Spleen (tissue), 11 donors: ENCODE results near the gene RBMS2. TPM values are rescaled to one million over a fixed set of nuclear protein-coding genes. Genes with fewer than 3 reads are reported as not detected.

Experiments used
- DNase-seq: peaks from one replicate; pipeline ENCODE4 v3.0.0-alpha.2; 2020
- H3K27ac ChIP-seq, 8 donors: fragments of 200-600 bp; sonication (generic) in 7 of 8; 1 replicate in 4 of 8; 2 replicates in 4 of 8; pipeline versions ENCODE4 v1.5.0 to v1.8.0; 2016 to 2021; ENCODE audit warnings: inconsistent platforms in 4 of 8, mild to moderate bottlenecking in 4 of 8, moderate library complexity in 1 of 8
- H3K27me3 ChIP-seq, 7 donors: fragments of 200-600 bp; sonication (generic) in 6 of 7; replicated peaks in 1 of 7; 1 replicate in 4 of 7; 2 replicates in 3 of 7; pipeline versions ENCODE4 v1.5.0 to v1.8.0; 2016 to 2021; ENCODE audit warnings: inconsistent platforms in 3 of 7, mild to moderate bottlenecking in 1 of 7
- H3K36me3 ChIP-seq, 6 donors: fragments of 200-600 bp; sonication (generic) in 5 of 6; 1 replicate in 4 of 6; 2 replicates in 2 of 6; pipeline versions ENCODE4 v1.5.0 to v1.8.0; 2016 to 2021; ENCODE audit warnings: inconsistent platforms in 2 of 6
- H3K4me1 ChIP-seq, 6 donors: fragments of 200-600 bp; sonication (generic) in 5 of 6; 1 replicate in 3 of 6; 2 replicates in 3 of 6; pipeline versions ENCODE4 v1.5.0 to v1.8.0; 2016 to 2021; ENCODE audit warnings: inconsistent platforms in 3 of 6
- H3K4me3 ChIP-seq, 8 donors: fragments of 200-600 bp; sonication (generic) in 7 of 8; 1 replicate in 4 of 8; 2 replicates in 4 of 8; pipeline versions ENCODE4 v1.5.0 to v1.8.0; 2016 to 2021; ENCODE audit warnings: inconsistent platforms in 4 of 8, mild to moderate bottlenecking in 4 of 8, moderate library complexity in 2 of 8
- H3K9me3 ChIP-seq, 8 donors: fragments of 200-600 bp; sonication (generic) in 7 of 8; 1 replicate in 4 of 8; 2 replicates in 4 of 8; pipeline versions ENCODE4 v1.5.0 to v1.8.0; 2016 to 2021; ENCODE audit warnings: inconsistent platforms in 4 of 8
- POLR2A ChIP-seq, 3 donors: fragments of 450-650 bp; IDR thresholded peaks; one replicate each; pipeline ENCODE4 v1.5.1; 2017; ENCODE audit warnings: antibody characterized with exemption in 3 of 3, mild to moderate bottlenecking in 1 of 3
- POLR2AphosphoS5 ChIP-seq, 3 donors: sonication (generic); formaldehyde crosslinking; IDR thresholded peaks; one replicate each; pipeline ENCODE4 v1.5.1; 2017; ENCODE audit warnings: antibody characterized with exemption in 3 of 3
- WGBS, 5 donors: extraction: QIAGEN DNeasy Blood & Tissue Kit in 3 of 5; methylation state at CpG; one replicate each; pipeline versions ENCODE4 v1.1.5 to v1.1.7; 2013 to 2018; 5-methylcytosine and 5-hydroxymethylcytosine counted together
- intact Hi-C: fragments of 100-400 bp; cut with DNase I; formaldehyde crosslinking; loops from one replicate; pipeline ENCODE4 v1.15.0; 2023; ENCODE audit warnings: low total_unique reads
- polyA plus RNA-seq, 3 donors: library from polyadenylated mRNA; stranded (reverse); fragments of 200-250 nt; gene quantifications; one replicate each; pipeline ENCODE4 v1.2.1, GENCODE V29; 2013
- total RNA-seq, 7 donors: library from RNA; depleted of rRNA in 3 of 7; stranded (reverse); fragments of >200 nt in 3 of 7; fragmentation: NEBNext Ultra II Directional in 4 of 7; extraction: Animal tissue kit (Norgen Biotek cat#: 25700) in 4 of 7; gene quantifications; one replicate each; pipeline versions ENCODE4 v1.1.0 to v1.2.1, GENCODE V29; 2016 to 2021
- TF ChIP-seq, protein P1 (sequence below), 11 experiments: fragments of 200-600 bp in 7 of 11; fragments of 450-650 bp in 4 of 11; sonication (generic) in 4 of 11; IDR thresholded peaks in 8 of 11; conservative IDR thresholded peaks in 3 of 11; 1 replicate in 7 of 11; 2 replicates in 4 of 11; pipeline versions ENCODE4 v1.4.0 to v1.8.0; 2016 to 2021; ENCODE audit warnings: antibody characterized with exemption in 11 of 11, inconsistent platforms in 4 of 11, mild to moderate bottlenecking in 1 of 11
- donor health status: healthy with polysubstance abuse.
- donor health status: DM: no; HTN: no; CAD: no; lungs with moderate emphysema.
- donor health status: DM: no; HTN: no; CAD: no.
- donor health status: Bipolar disorder and iron deficiency.
- donor health status: healthy.
- donor health status: DM: no; HTN: no; CAD: no.
- donor health status: DM: yes; HTN: yes; CAD: no.

Gene RBMS2
- total and polyA plus RNA-seq, 10 donors = 3.0 to 65.4 (median 26.2) TPM

DNA sequence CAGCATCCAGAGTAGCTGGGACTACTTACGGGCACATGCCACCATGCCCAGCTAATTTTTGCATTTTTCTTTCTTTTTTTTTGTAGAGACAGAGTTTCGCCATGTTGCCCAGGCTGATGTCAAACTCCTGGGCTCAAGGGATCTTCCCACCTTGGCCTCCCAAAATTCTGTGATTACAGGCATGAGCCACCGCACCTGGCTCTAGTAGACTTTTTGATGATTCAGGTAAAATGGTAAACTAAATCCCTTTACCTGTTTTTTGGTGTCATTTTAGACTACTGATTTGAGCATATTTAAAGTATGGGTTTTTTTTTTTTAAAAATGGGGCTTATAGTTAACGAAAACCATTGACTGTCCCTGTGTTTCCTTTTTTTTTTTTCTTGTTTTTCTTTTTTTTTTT, 20.5 kb downstream of the RBMS2 start:
- TF ChIP-seq, protein P1, sequence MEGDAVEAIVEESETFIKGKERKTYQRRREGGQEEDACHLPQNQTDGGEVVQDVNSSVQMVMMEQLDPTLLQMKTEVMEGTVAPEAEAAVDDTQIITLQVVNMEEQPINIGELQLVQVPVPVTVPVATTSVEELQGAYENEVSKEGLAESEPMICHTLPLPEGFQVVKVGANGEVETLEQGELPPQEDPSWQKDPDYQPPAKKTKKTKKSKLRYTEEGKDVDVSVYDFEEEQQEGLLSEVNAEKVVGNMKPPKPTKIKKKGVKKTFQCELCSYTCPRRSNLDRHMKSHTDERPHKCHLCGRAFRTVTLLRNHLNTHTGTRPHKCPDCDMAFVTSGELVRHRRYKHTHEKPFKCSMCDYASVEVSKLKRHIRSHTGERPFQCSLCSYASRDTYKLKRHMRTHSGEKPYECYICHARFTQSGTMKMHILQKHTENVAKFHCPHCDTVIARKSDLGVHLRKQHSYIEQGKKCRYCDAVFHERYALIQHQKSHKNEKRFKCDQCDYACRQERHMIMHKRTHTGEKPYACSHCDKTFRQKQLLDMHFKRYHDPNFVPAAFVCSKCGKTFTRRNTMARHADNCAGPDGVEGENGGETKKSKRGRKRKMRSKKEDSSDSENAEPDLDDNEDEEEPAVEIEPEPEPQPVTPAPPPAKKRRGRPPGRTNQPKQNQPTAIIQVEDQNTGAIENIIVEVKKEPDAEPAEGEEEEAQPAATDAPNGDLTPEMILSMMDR (IDR thresholded peaks at IDR 0.05 in 8 of 11, conservative IDR thresholded peaks at IDR 0.05 in 3 of 11) = no peak
- no peak for TF ChIP-seq POLR2AphosphoS5 (IDR thresholded peaks at IDR 0.05)
- TF ChIP-seq POLR2A (IDR thresholded peaks at IDR 0.05) = no peak
- Histone ChIP-seq H3K4me3 (no peak overlapping the region), H3K27me3 (no peaks in the 10 kb centered on the region), H3K9me3 (no peaks in the 10 kb centered on the region), H3K36me3 (peaks cover 0 to 14% (median 0%) of the 10 kb centered on the region in 6 donors), H3K4me1 (peaks cover 0 to 9% (median 3%) of the 10 kb centered on the region in 6 donors), H3K27ac (no peak overlapping the region)
- WGBS, 5 donors = 87 to 95% (median 92%) methylated on average over 4 of the region's 4 CpGs
- DNase-seq = no peak
- intact Hi-C loops = no loop called here

DNA sequence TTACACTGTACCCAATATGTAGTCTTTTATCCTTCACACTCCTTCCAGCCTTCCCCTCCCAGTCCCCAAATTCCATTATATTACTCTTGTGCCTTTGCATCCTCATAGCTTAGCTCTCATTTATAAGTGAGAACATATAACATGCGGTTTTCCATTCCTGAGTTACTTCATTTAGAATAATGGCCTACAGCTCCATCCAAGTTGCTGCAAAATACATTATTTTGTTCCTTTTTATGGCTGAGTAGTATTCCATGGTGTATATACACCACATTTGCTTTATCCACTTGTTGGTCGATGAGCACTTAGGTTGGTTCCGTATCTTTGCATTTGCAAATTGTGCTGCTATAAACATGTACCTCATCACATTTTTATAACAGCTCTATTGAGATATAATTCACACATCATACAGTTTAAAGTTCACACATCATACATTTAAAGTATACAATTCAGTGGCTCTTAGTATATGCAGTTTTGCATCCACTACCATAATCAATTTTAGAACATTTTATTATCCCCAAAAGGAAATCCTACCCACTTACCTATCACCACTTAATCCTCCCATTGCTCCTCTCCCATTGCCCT, 23.5 kb downstream of the RBMS2 start:
- no peaks in the 10 kb centered on the region for H3K9me3 ChIP-seq
- H3K36me3 ChIP-seq = peaks cover 0 to 14% (median 0%) of the 10 kb centered on the region in 6 donors
- no peaks in the 10 kb centered on the region for H3K27me3 ChIP-seq
- no peak overlapping the region for H3K4me3 ChIP-seq
- intact Hi-C loops = no loop called here
- H3K27ac ChIP-seq = no peak overlapping the region
- WGBS, 5 donors = 93 to 99% (median 98%) methylated on average over 3 of the region's 3 CpGs
- no peak for DNase-seq
- TF ChIP-seq POLR2AphosphoS5 (IDR thresholded peaks at IDR 0.05) = no peak
- no peak for TF ChIP-seq POLR2A (IDR thresholded peaks at IDR 0.05)
- TF ChIP-seq, protein P1 (IDR thresholded peaks at IDR 0.05 in 8 of 11, conservative IDR thresholded peaks at IDR 0.05 in 3 of 11) = no peak
- H3K4me1 ChIP-seq = peaks cover 0 to 5% (median 0%) of the 10 kb centered on the region in 6 donors

DNA sequence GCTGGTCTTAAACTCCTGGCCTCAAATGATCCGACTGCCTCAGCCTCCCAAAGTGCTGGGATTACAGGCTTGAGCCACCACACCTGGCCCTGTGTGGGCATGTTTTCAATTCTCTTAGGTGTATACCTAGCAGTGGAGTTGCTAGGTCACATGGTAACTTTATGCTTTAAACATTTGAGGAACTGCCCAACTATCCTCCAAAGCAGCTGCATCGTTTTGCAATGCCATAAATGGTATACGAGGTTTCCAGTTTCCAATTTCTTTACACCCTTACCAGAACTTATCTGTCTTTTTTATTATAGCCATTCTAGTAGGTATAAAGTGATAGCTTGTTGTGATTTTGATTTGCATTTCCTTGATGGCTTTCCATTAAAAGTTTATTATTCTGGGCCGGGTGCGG, 25.1 kb downstream of the RBMS2 start:
- Histone ChIP-seq H3K4me3 (no peak overlapping the region), H3K4me1 (peaks cover 0 to under 1% (median 0%) of the 10 kb centered on the region in 6 donors), H3K27me3 (no peaks in the 10 kb centered on the region), H3K36me3 (peaks cover 0 to 9% (median 0%) of the 10 kb centered on the region in 6 donors), H3K9me3 (no peaks in the 10 kb centered on the region), H3K27ac (no peak overlapping the region)
- no peak for DNase-seq
- intact Hi-C loops = no loop called here
- 68 to 95% (median 80%) methylated on average over 5 of the region's 5 CpGs for WGBS, 5 donors
- TF ChIP-seq POLR2AphosphoS5 (IDR thresholded peaks at IDR 0.05) (no peak), POLR2A (IDR thresholded peaks at IDR 0.05) (no peak)
- TF ChIP-seq, protein P1 (IDR thresholded peaks at IDR 0.05 in 8 of 11, conservative IDR thresholded peaks at IDR 0.05 in 3 of 11) = no peak

DNA sequence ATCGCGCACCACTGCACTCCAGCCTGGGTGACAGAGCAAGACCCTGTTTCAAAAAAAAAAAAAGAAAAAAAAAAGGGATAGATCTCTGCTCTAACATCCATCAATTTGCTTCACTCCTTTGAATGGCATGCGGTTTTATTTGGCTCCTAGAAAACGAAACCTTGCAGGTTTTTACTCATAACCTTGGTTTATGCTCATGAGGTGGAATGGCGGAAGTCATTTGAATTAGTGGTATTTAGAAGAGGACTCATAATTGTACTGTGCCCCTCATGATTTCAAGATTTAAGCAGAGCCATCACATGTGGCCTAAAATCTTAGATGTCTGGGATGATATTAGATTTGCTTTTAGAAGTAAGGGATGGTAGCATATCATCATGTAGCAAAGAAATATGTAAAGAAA, 29.4 kb downstream of the RBMS2 start:
- intact Hi-C loops = no loop called here
- no peaks in the 10 kb centered on the region for H3K27me3 ChIP-seq

More for the DNA sequence above, 29.4 kb downstream of the RBMS2 start:
- TF ChIP-seq POLR2A (IDR thresholded peaks at IDR 0.05) = no peak
- TF ChIP-seq POLR2AphosphoS5 (IDR thresholded peaks at IDR 0.05) = no peak
- TF ChIP-seq, protein P1 (IDR thresholded peaks at IDR 0.05 in 8 of 11, conservative IDR thresholded peaks at IDR 0.05 in 3 of 11) = no peak
- peaks cover 0 to 19% (median 6%) of the 10 kb centered on the region in 6 donors for H3K4me1 ChIP-seq
- H3K36me3 ChIP-seq = no peaks in the 10 kb centered on the region
- DNase-seq = no peak
- no peak overlapping the region for H3K27ac ChIP-seq
- H3K9me3 ChIP-seq = no peaks in the 10 kb centered on the region
- 88 to 94% (median 91%) methylated on average over 5 of the region's 5 CpGs for WGBS, 5 donors
- H3K4me3 ChIP-seq = no peak overlapping the region
